ENCODE results near the gene KYNU. TPM values are rescaled to one million over a fixed set of nuclear protein-coding genes. Genes with fewer than 3 reads are reported as not detected.

The KYNU gene
- total RNA-seq, 3 donors from 2014 or later = 1.7 to 3.3 (median 2.7) TPM

DNA sequence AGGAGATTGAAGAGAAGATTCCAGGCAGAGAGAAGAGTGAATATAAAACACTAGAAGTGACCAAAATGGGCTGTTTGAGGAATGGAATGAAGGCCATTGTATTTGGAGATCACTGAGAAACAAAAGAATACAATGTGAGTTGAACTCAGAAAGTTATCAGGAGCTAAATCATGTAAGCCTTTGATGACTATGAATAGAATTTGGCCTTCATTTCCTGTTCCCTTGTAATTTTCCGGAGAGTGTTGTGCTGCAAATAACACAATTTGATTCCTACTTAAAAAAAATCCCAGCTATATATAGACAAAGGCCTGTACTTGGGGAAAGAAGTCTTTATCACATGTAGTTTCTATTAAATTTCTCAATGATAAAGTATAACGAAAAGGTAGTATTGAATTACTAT is 33.7 kb upstream of the KYNU start:
- no peaks in the 10 kb centered on the region for H3K36me3 ChIP-seq (ENCODE audit: low read depth)
- no peak overlapping the region for H3K4me3 ChIP-seq
- no peak for ATAC-seq
- TF ChIP-seq, protein P1, sequence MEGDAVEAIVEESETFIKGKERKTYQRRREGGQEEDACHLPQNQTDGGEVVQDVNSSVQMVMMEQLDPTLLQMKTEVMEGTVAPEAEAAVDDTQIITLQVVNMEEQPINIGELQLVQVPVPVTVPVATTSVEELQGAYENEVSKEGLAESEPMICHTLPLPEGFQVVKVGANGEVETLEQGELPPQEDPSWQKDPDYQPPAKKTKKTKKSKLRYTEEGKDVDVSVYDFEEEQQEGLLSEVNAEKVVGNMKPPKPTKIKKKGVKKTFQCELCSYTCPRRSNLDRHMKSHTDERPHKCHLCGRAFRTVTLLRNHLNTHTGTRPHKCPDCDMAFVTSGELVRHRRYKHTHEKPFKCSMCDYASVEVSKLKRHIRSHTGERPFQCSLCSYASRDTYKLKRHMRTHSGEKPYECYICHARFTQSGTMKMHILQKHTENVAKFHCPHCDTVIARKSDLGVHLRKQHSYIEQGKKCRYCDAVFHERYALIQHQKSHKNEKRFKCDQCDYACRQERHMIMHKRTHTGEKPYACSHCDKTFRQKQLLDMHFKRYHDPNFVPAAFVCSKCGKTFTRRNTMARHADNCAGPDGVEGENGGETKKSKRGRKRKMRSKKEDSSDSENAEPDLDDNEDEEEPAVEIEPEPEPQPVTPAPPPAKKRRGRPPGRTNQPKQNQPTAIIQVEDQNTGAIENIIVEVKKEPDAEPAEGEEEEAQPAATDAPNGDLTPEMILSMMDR (IDR thresholded peaks at IDR 0.05) = no peak
- DNase-seq = no peak
- no peaks in the 10 kb centered on the region for H3K4me1 ChIP-seq (ENCODE audit: low read depth)
- intact Hi-C loops (cut with DNase I, micrococcal nuclease) = no loop called here
- H3K9me3 ChIP-seq = no peaks in the 10 kb centered on the region

DNA sequence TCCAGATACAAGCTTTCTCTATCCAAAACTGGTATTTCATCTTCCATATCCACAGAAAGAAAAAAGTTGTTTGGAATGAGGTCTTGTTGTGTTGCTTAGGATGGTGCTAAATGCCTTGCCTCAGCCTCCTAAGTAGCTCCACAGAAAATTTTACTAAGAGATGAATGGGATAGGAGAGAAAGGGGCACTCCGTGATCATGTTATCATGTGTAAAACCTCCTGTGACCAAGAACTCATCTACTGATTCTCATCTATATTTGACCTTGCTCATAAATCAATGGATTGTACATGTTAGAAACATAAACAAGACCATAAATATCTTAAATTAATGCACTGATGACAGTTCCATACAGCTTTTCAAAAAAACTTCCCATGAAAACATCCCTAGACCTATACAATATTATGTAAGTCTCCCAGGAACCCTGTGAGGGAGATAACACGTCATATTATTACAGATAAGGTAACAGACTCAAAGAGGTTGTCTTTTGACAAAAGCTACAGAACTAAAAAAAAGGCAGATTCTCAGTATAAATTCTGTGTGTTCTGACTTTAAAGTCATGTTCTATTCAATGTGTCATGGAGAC is 29.3 kb upstream of the KYNU start:
- intact Hi-C loops (cut with DNase I, micrococcal nuclease) = no loop called here
- TF ChIP-seq, protein P1 (IDR thresholded peaks at IDR 0.05) = no peak
- Histone ChIP-seq H3K9me3 (no peaks in the 10 kb centered on the region), H3K4me3 (no peak overlapping the region), H3K36me3 (ENCODE audit: low read depth) (no peaks in the 10 kb centered on the region), H3K4me1 (ENCODE audit: low read depth) (no peaks in the 10 kb centered on the region)
- ATAC-seq (no peak), DNase-seq (no peak)

DNA sequence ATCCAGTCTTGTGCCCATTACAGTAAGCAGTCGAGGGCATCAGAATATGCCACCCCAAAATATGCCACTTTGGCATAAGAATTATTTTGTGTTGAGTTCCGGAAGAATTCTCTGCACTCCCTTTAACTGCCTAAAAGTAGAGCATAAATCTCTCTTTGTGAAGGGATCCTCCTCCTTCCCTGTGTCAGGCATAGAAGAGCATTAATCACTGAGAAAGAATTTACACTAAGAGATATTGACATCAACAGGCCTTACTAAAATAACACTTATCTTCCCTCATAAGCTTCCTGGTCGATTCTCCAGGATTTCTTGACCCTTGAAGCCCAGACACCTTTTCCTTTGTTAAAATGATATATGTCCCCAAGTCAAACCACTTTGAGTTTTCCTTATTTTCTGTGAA is 27.6 kb upstream of the KYNU start:
- H3K9me3 ChIP-seq = no peaks in the 10 kb centered on the region
- no peaks in the 10 kb centered on the region for H3K4me1 ChIP-seq (ENCODE audit: low read depth)
- TF ChIP-seq, protein P1 (IDR thresholded peaks at IDR 0.05) = no peak
- H3K36me3 ChIP-seq (ENCODE audit: low read depth) = no peaks in the 10 kb centered on the region
- intact Hi-C loops (cut with DNase I, micrococcal nuclease) = no loop called here
- ATAC-seq = no peak
- no peak overlapping the region for H3K4me3 ChIP-seq
- DNase-seq = no peak

DNA sequence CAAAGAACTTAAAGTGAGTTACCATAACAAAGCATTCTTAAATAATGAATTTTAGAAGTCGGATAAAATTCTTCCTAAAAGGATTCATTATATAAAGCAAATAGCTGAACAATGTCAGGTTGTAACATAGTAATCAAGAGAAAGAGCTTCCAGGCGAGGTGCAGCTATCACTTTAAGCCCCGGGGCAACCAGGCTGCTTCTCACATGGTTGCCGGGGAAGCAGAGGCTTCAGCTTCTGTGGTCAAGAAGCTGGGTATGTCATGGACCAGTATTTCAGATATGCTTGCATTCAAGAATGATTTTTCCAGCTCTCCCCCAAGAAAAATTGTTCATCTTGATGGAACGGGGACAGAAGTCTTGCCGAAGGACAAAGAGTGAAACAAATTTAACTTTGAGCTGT is 23.6 kb upstream of the KYNU start:
- TF ChIP-seq, protein P1 (IDR thresholded peaks at IDR 0.05) = no peak
- Histone ChIP-seq H3K9me3 (no peaks in the 10 kb centered on the region), H3K4me3 (no peak overlapping the region), H3K36me3 (ENCODE audit: low read depth) (no peaks in the 10 kb centered on the region), H3K4me1 (ENCODE audit: low read depth) (no peaks in the 10 kb centered on the region)
- ATAC-seq (no peak), DNase-seq (no peak)
- intact Hi-C loops (cut with DNase I, micrococcal nuclease) = no loop called here

DNA sequence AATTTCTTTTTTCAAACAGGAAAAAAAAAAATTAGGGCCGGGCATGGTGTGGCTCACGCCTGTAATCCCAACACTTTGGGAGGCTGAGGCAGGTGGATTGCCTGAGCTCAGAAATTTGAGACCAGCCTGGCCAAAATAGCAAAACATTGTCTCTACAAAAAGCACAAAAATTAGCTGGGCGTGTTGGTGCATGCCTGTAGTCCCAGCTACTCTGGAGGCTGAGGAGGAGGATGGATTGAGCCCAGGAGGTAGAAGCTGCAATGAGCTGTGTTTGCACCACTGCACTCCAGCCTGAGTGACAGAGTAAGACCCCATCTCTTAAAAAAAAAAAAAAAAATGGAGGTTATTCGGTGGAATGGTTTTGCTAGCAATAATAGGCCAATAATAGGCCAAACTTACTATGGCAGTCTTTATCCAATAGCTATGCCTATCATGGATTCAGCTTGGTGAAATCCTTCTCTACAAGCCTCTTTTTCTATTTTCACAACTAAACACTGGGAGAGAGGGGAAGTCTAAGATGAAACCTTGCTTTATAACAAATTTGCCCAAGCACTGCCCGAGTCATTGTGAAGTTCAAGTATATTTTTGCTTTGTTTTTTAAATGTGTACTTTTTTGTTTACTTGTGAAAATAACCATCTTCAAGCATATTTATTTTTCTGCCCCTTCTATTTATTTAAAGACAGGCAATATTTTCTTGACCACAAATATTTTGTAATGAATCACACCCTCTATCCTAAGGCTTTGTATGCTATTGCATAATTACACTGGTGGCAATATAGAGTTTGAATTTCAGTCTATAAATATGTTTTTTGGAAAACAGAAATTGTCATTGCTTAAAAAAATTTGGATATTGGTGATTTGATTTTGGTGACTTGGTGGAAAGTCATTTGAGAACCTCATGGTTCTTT is 20.0 kb upstream of the KYNU start:
- no peaks in the 10 kb centered on the region for H3K36me3 ChIP-seq (ENCODE audit: low read depth)
- no peaks in the 10 kb centered on the region for H3K9me3 ChIP-seq
- TF ChIP-seq, protein P1 (IDR thresholded peaks at IDR 0.05) = no peak
- H3K4me3 ChIP-seq = no peak overlapping the region
- ATAC-seq (no peak), DNase-seq (no peak)
- intact Hi-C loops (cut with DNase I, micrococcal nuclease) = no loop called here
- no peaks in the 10 kb centered on the region for H3K4me1 ChIP-seq (ENCODE audit: low read depth)
